Sigmoid colon (tissue), 4 donors: Measurements from ENCODE around the gene CTSE.

Experiments used
- CTCF ChIP-seq, 4 experiments: fragments of 450-650 bp in 3 of 4; fragments of 200-600 bp in 1 of 4; IDR thresholded peaks; one replicate each; pipeline ENCODE4 v1.5.1; 2016 to 2019; ENCODE audit warnings: antibody characterized with exemption in 4 of 4, mild to moderate bottlenecking in 3 of 4, moderate library complexity in 2 of 4
- EP300 ChIP-seq, 4 donors: sonication (generic); formaldehyde crosslinking; IDR thresholded peaks; one replicate each; pipeline ENCODE4 v1.6.1; 2017; ENCODE audit warnings: antibody characterized with exemption in 4 of 4
- POLR2A ChIP-seq, 2 donors: fragments of 450-650 bp; IDR thresholded peaks; one replicate each; pipeline ENCODE4 v1.6.1; 2016; ENCODE audit warnings: antibody characterized with exemption in 2 of 2, mild to moderate bottlenecking in 2 of 2, moderate library complexity in 2 of 2
- POLR2AphosphoS5 ChIP-seq, 4 donors: sonication (generic); formaldehyde crosslinking; IDR thresholded peaks; one replicate each; pipeline ENCODE4 v1.6.1; 2017; ENCODE audit warnings: antibody characterized with exemption in 4 of 4

GRCh38 chr1:206067486-206068227, 44.0 kb upstream of the CTSE start:
- TF ChIP-seq CTCF (IDR thresholded peaks at IDR 0.05): no peak
- no peak for TF ChIP-seq POLR2A (IDR thresholded peaks at IDR 0.05)
- TF ChIP-seq EP300 (IDR thresholded peaks at IDR 0.05): peak in 1 of 4 donors; percentile 22
- peak in 1 of 4 donors; percentile 56 for TF ChIP-seq POLR2AphosphoS5 (IDR thresholded peaks at IDR 0.05)
